GM12873 (cell line): ENCODE data around the gene ZRANB1.

ENCODE experiments used
- TF ChIP-seq, protein P1 (sequence below): IDR thresholded peaks from 2 replicates; pipeline ENCODE4 v1.5.1; 2012; ENCODE audit warnings: low read depth, mild to moderate bottlenecking, moderate library complexity, low read length, control low read depth; ENCODE audit not compliant: insufficient read depth; ENCODE audit errors: missing control alignments

ZRANB1 gene

DNA sequence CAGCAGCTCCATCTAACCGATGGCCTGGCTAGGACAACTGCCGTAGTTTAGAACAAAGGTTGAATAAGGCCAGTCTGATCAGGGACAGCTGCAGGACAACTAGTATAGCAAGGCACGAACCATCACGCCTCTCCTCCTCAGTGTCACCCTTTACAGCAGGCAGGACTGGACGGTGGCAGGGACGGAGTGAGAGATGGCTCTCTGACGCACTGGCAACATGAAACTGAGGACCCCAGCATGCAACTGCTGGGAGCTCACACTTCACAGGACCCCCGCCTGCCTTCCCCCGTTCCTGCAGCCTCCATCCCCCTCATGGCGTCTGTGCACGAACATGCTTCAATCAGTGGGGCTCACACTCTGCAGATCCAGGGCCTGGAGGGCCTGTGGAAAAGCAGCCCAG lies 53.7 kb downstream of the ZRANB1 start:
- TF ChIP-seq, protein P1, sequence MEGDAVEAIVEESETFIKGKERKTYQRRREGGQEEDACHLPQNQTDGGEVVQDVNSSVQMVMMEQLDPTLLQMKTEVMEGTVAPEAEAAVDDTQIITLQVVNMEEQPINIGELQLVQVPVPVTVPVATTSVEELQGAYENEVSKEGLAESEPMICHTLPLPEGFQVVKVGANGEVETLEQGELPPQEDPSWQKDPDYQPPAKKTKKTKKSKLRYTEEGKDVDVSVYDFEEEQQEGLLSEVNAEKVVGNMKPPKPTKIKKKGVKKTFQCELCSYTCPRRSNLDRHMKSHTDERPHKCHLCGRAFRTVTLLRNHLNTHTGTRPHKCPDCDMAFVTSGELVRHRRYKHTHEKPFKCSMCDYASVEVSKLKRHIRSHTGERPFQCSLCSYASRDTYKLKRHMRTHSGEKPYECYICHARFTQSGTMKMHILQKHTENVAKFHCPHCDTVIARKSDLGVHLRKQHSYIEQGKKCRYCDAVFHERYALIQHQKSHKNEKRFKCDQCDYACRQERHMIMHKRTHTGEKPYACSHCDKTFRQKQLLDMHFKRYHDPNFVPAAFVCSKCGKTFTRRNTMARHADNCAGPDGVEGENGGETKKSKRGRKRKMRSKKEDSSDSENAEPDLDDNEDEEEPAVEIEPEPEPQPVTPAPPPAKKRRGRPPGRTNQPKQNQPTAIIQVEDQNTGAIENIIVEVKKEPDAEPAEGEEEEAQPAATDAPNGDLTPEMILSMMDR = no peak

DNA sequence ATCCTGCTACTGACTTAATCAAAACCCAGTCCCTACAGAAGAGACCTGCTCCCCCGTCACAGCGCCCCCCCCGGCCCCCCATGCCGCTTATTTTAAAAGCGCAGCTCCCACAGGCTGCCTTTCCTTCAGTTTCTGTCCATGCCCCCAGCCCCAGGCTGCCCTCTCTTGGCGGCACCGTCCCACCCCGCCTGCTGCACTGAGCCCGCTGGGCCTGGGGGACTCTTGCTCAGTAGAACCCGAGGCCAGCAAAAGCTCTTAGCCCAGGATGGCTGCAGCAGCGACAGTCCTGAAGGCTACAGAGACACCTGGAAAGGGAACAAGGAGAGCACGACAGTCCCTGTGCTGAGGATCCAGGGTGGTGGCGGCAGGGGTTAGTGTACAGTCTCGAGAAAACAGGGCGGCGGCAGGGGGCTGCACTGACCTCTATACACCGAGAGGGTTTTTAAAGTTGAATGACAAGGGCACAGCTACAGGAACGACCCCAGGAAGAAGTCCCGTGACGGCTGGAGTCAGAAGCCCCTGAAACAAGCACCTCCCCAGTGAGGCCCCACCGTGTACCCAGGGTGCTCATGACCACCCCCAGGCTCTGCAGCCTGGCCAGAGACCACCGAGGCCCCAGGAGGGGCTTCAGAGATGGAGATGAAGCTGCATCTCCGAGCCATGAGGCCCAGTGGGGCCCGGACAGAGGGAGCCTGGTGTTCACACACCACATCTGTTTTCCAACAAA lies 54.4 kb downstream of the ZRANB1 start:
- TF ChIP-seq, protein P1 = no peak

DNA sequence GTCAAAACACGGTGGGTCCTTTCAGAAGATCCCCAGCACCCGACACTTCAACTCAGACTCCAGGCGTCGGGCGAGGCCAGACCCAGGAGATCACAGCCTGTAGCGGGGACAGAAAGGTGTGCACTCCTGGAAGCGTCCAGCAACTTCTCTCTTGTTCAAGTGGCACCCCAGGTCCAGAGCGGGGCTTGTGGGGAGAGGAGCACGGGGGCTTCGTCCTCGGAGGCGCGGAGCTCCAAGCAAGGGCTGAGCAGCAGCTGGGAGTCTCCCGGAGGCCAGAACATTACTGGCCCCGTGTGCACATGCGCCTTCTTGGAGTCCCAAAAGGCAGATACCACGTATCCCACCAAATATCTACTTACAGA lies 54.9 kb downstream of the ZRANB1 start:
- TF ChIP-seq, protein P1 = no peak

DNA sequence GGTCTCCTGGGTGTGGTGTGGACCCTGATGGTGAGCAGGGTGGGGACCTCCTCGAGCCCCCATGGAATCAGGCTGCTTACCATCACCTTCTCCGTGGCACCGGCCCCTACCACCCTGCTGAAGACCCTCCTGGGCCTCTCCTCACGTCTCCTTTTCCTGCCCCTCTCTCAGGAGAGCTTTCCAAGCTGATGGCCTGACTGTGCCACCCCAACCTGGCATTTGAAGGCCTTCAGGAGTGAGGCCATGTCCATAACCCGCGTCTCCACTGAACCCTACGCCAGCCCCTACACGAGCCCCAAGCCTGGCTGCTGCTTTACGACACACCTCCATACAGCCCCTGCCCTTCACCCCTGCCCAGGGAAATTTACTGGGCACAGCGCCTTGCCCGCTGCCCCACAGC lies 55.4 kb downstream of the ZRANB1 start:
- TF ChIP-seq, protein P1 = no peak

DNA sequence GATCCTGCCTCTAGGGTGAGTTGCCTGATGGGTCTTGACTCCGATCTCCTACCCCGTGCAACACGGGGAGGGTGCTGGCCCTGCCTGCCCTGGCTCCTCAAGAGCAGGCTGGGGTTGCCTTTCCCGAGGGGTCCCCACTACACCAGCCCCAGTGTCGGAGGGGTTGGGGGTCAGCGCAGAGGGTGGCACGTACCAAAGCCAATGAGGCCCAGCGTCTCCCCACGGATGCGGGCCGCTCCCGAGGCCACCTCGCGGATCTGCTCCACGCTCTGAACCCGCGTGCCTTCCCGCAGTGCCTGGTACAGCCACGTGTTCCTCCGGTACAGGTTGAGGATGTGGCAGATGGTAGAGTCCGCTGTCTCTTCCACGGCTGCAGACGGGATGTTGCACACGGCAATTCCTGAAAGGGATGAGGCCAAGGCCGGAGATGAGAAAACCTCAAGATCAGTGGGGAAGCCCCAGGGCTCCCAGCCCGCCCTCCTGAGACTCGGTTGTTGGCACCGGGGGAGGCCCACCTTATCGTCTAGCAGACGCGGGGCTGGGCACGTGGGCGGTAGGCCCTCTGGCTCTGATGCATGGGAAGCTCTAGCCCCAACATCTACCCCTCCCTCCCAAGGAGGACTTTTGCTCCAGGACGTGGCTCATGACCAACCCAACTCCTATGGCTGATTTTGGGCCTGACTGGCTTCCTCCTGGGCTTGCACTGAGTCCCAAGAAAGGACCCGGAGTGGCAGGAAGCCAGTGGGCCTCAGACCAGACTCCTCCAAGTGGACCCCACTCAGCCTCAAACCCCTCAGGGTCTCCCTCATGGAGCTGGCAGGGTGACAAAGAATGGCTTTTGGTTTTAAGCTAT lies 56.1 kb downstream of the ZRANB1 start:
- TF ChIP-seq, protein P1 = no peak

DNA sequence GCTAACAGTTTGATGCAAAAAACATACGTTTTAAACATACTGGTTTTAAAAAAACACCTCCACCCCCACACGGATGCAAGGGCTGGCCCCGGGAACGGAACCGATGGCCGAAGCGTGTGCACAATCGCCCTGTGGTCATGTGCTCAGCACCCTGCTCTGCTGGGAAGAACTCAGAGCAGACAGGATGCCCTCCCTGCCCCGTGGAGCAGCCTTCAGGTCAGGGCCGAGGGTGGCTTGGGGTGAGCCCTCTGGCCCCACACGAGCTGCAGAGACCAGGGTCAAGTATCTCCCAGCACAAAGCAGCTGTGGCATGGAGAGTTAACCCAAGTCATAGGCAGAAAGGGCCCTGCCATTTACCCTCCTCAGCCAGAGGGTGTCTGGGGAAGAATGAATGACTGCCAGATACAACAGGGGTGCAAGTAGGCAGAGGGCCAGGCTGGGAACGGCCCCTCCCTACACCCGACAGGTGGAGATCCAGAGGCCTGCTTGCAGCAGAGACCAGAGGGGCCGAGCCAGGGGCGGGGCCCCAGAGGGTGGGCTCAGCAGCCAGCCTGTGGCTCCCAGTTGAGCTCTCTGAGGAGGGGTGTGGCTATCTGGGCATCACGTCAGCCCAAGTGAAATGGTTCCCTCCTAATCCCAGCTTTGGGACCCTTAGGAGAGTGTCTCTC lies 56.8 kb downstream of the ZRANB1 start:
- TF ChIP-seq, protein P1 = no peak
